A375 (cell line): ENCODE results near the gene PRRG4. TPM values are rescaled to one million over a fixed set of nuclear protein-coding genes. Genes with fewer than 3 reads are reported as not detected.

Experiments used
- total RNA-seq: library from RNA; depleted of rRNA; stranded (reverse); fragments of >200 nt; shearing (Covaris generic); gene quantifications from 2 replicates; pipeline ENCODE4 v1.2.3, GENCODE V29; 2014; rRNA removed

The PRRG4 gene
- total RNA-seq: 0.23 and 0.37 TPM in 2 replicates

GRCh38 chr11:32829680-32830412, at the start of gene PRRG4:
Gene PRRG4 (plus strand): TSS chr11:32829927. CDS start chr11:32830530, 603 bp downstream.

DNA sequence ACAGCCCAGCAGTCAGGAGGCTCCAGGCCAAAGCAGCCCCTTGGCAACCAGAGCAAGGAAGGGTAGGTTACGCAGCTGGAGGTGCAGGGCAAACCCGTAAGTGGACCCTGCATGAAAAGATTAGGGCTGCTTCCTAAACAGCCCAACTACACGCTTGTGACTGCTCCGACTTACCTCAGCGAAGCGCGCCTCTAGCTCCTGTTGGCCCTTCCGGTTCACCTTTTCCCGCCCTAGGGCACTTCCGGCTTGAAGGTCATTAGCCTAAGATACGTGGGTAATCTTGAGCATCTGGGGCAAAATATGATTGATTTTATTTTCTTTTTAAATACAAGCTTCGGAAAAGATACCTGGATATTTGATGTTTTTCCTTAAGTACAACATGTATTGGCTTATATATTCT, 35.3 kb upstream of the PRRG4 start, which contains the start of gene CCDC73:
Gene CCDC73, minus strand, starts transcription at position 224 of the 400 bp plus-strand sequence. CDS start 34,419 bp downstream, outside the sequence.

DNA sequence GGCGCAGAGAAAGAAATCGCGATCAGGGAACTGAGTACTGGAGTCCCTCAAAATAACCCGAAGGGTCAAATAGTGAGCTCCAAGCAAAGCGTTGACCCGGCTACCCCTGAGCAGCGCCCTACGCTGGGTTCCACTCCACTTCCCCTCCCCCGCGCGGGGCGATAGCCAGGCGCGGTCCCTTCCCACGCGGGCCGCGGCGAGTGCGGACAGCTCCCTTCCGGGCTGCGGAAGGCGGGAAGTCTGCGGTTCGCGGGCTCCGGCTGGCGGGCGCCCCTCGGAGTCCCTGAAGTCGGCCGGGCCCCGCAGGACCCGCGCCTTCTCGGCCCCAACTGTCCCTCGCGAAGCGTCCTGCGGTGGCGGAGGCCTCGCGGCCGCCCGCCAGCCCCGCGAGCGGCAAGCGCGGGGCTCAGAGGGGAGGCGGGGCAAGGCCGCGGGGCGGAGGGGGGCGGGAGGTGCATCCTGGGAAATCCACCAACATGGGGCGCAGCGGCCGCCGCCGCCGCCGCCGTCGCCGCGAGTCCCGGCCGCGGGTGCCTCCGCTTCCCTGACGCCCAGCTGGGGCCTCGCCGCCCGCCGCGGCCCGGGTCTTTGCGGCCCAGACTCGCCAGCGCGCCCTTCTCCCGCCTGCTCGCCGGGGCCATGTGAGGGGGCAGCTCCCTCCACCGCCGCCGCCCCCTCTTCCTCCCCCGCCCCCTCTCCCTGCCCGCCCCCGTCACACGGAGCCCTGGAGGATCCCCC, 62.8 kb downstream of the PRRG4 start, which contains the start of gene QSER1:
Gene QSER1, plus strand, starts transcription at position 457 of the 738 bp plus-strand sequence. CDS start 315 bp downstream, outside the sequence.

Other genes with a start within 250 kb of the PRRG4 start
- gene EIF3M, start 246.1 kb upstream of the PRRG4 start, total RNA-seq: 758 and 888 TPM in 2 replicates
- not detected in 2 replicates for gene CCDC73, start 35.3 kb upstream of the PRRG4 start, total RNA-seq
- 19.5 and 20.0 TPM in 2 replicates for gene QSER1, start 62.9 kb downstream of the PRRG4 start, total RNA-seq
- gene DEPDC7, start 186.0 kb downstream of the PRRG4 start, total RNA-seq: 25.3 and 26.0 TPM in 2 replicates
- gene TCP11L1, start 209.6 kb downstream of the PRRG4 start, total RNA-seq: 17.5 and 45.6 TPM in 2 replicates